HEK293 (cell line): Measurements from ENCODE around the gene ARL8A.

Experiments
- KLF1 ChIP-seq: fragments of 450-650 bp; formaldehyde crosslinking; IDR thresholded peaks from 2 replicates; pipeline ENCODE4 v1.5.1; 2016; ENCODE audit warnings: missing biosample characterization, missing genetic modification characterization
- OSR2 ChIP-seq: fragments of 450-650 bp; formaldehyde crosslinking; IDR thresholded peaks from 2 replicates; pipeline ENCODE4 v1.5.1; 2016; ENCODE audit warnings: missing biosample characterization, missing genetic modification characterization
- PBX3 ChIP-seq: sonication (generic); formaldehyde crosslinking; IDR thresholded peaks from 2 replicates; pipeline ENCODE4 v1.8.1; 2022; ENCODE audit warnings: mild to moderate bottlenecking, moderate library complexity, missing genetic modification reagents
- ZNF37A ChIP-seq: fragments of 450-650 bp; IDR thresholded peaks from 2 replicates; pipeline ENCODE4 v1.5.1; 2018; ENCODE audit warnings: missing biosample characterization, missing genetic modification characterization
- TF ChIP-seq, protein P1 (sequence below): fragments of 450-650 bp; formaldehyde crosslinking; IDR thresholded peaks from 2 replicates; pipeline ENCODE4 v1.5.1; 2017; ENCODE audit warnings: missing biosample characterization, missing genetic modification characterization

ARL8A gene

DNA sequence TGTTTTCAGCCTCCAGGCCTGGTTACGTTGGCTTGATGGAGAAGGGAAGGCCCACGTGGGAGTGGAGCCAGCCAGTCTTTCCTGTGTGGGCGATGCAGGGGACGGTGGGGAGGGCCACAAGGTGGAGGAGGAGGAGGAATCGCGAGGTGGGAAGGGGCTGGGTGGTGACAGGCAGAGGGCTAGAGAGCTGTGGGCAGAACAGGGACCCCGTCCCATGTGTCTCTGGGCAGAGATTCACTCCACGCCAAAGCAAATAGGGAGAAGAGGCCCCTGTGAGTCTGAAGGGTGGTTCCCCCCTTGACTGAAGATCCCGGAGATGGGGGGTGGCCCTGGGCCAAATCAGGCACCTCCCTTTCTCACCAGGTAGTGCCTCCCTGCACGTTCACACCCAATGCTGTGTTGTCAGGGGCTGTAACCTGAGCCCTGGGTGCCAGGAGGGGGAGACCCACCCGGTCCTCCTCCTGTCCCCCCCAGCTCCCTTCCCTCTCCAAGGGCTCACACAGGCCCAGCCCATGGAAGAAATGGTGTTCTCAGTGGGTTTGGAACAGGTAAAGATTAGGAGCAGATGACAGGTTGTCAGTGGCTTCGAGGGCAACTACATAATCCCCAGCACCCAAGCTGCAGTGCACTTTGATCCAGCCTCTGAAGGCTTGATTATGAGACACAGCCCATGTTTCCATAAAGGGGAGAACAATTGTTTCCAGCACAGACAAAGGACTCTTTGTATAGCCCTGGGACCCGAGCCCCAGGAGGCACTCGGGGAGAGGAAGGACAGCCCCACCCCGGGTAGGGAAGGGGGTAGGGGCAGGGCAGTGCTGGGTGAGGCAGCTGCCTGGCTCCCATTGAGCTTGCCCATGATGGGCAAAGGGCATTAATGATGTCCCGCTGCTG lies 59.5 kb downstream of the ARL8A start (continued):
- TF ChIP-seq PBX3 (CRISPR knock-in tag) (no peak), OSR2 (tag by site-specific recombination) (no peak), ZNF37A (tag by site-specific recombination) (no peak), KLF1 (tag by site-specific recombination) (peak; percentile 97)
- TF ChIP-seq, protein P1, sequence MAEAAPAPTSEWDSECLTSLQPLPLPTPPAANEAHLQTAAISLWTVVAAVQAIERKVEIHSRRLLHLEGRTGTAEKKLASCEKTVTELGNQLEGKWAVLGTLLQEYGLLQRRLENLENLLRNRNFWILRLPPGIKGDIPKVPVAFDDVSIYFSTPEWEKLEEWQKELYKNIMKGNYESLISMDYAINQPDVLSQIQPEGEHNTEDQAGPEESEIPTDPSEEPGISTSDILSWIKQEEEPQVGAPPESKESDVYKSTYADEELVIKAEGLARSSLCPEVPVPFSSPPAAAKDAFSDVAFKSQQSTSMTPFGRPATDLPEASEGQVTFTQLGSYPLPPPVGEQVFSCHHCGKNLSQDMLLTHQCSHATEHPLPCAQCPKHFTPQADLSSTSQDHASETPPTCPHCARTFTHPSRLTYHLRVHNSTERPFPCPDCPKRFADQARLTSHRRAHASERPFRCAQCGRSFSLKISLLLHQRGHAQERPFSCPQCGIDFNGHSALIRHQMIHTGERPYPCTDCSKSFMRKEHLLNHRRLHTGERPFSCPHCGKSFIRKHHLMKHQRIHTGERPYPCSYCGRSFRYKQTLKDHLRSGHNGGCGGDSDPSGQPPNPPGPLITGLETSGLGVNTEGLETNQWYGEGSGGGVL, result peak; percentile 88
